IMR-90 (cell line): Measurements from ENCODE around the gene PCSK5. TPM values are rescaled to one million over a fixed set of nuclear protein-coding genes. Genes with fewer than 3 reads are reported as not detected.
A peak's percentile ranks its signal among the peaks of the same experiment; 100 is the strongest.

Experiments used
- ATAC-seq: fragments of 200-7000 bp; cut with Tn5 transposase; 2 replicates; pipeline ENCODE4 v1.9.1; 2020; ENCODE audit warnings: low read depth, mild to moderate bottlenecking, moderate library complexity
- BruUV-seq: library from RNA; stranded (reverse); fragments of 400-500 nt; replicated peaks from 2 replicates; lab custom pipeline; 2021; lab: Mats Ljungman, UMichigan
- CTCF ChIA-PET: fragments of 300-600 bp; formaldehyde crosslinking; extraction: SDS; loops from one replicate; lab custom pipeline; 2021; ENCODE audit warnings: antibody characterized with exemption; lab: Yijun Ruan, JAX
- POLR2A ChIA-PET: fragments of 300-600 bp; sonication (Branson Sonifier 250); formaldehyde crosslinking; loops from one replicate; lab custom pipeline; 2022; ENCODE audit warnings: antibody characterized with exemption; ENCODE audit not compliant: unreplicated experiment; lab: Charles Lee
- DNase-seq: peaks from one replicate; pipeline ENCODE4 v3.0.0; 2013
- H2AFZ ChIP-seq: replicated peaks from 2 replicates; pipeline ENCODE3; 2013; ENCODE audit warnings: low read length, mild to moderate bottlenecking; ENCODE audit not compliant: poor library complexity
- H2AK5ac ChIP-seq: 2 replicates; pipeline ENCODE4 v1.6.1; 2013; ENCODE audit warnings: low read depth, low read length, inconsistent platforms
- H2AK9ac ChIP-seq: replicated peaks from 2 replicates; pipeline ENCODE3; 2013; ENCODE audit warnings: mild to moderate bottlenecking, low read depth, low read length, moderate library complexity; ENCODE audit not compliant: poor library complexity
- H2BK120ac ChIP-seq: 2 replicates; pipeline ENCODE4 v1.6.1; 2013; ENCODE audit warnings: low read depth, low read length, inconsistent platforms
- H2BK15ac ChIP-seq: 3 replicates; pipeline ENCODE4 v1.6.1; 2013; ENCODE audit warnings: low read depth, low read length, inconsistent platforms
- H2BK20ac ChIP-seq: 2 replicates; pipeline ENCODE4 v1.6.1; 2013; ENCODE audit warnings: low read depth, mild to moderate bottlenecking, inconsistent platforms, low read length, moderate library complexity
- H2BK5ac ChIP-seq: 2 replicates; pipeline ENCODE4 v1.6.1; 2013; ENCODE audit warnings: mild to moderate bottlenecking, low read depth, low read length, inconsistent platforms; ENCODE audit not compliant: poor library complexity, severe bottlenecking
- H3K14ac ChIP-seq: replicated peaks from 2 replicates; pipeline ENCODE4 v1.6.1; 2013; ENCODE audit warnings: low read depth, low read length, inconsistent platforms
- H3K18ac ChIP-seq: 2 replicates; pipeline ENCODE4 v1.6.1; 2013; ENCODE audit warnings: low read depth, low read length, control low read depth
- H3K23ac ChIP-seq: 2 replicates; pipeline ENCODE4 v1.6.1; 2013; ENCODE audit warnings: low read depth, low read length, inconsistent platforms
- H3K27ac ChIP-seq: 2 replicates; pipeline ENCODE4 v1.5.1; 2013; ENCODE audit warnings: mild to moderate bottlenecking, control low read depth, low read length; ENCODE audit not compliant: insufficient read depth
- H3K27me3 ChIP-seq: 2 replicates; pipeline ENCODE4 v1.6.1; 2013; ENCODE audit warnings: low read length; ENCODE audit not compliant: control insufficient read depth, insufficient read depth
- H3K36me3 ChIP-seq: 2 replicates; pipeline ENCODE4 v1.6.1; 2013; ENCODE audit warnings: low read length, mixed read lengths; ENCODE audit not compliant: control insufficient read depth, insufficient read depth
- H3K4ac ChIP-seq: 2 replicates; pipeline ENCODE4 v1.6.1; 2013; ENCODE audit warnings: low read depth, low read length, inconsistent platforms
- H3K4me1 ChIP-seq: 2 replicates; pipeline ENCODE4 v1.6.1; 2013; ENCODE audit warnings: low read length, mixed read lengths; ENCODE audit not compliant: control insufficient read depth, insufficient read depth
- H3K4me2 ChIP-seq: 2 replicates; pipeline ENCODE4 v1.6.1; 2013; ENCODE audit warnings: low read depth, mild to moderate bottlenecking, control low read depth, low read length, moderate library complexity
- H3K4me3 ChIP-seq: 2 replicates; pipeline ENCODE4 v1.5.1; 2013; ENCODE audit warnings: low read depth, mild to moderate bottlenecking, control low read depth, low read length, moderate library complexity; ENCODE audit not compliant: insufficient read depth
- H3K56ac ChIP-seq: 2 replicates; pipeline ENCODE4 v1.6.1; 2013; ENCODE audit warnings: low read length, inconsistent platforms; ENCODE audit not compliant: insufficient read depth; ENCODE audit errors: extremely low read depth
- H3K79me1 ChIP-seq, 2 experiments: 2 replicates each; pipeline ENCODE4 v1.6.1; 2013; ENCODE audit warnings: low read length in 2 of 2, inconsistent platforms in 1 of 2, low read depth in 1 of 2
- H3K9ac ChIP-seq: 2 replicates; pipeline ENCODE4 v1.6.1; 2013; ENCODE audit warnings: low read depth, low read length, control low read depth
- H3K9me1 ChIP-seq: 2 replicates; pipeline ENCODE4 v1.6.1; 2013; ENCODE audit warnings: low read length, inconsistent platforms; ENCODE audit not compliant: insufficient read depth
- H3K9me3 ChIP-seq: 2 replicates; pipeline ENCODE4 v1.6.1; 2013; ENCODE audit warnings: low read length; ENCODE audit not compliant: control insufficient read depth, insufficient read depth
- H4K20me1 ChIP-seq: 2 replicates; pipeline ENCODE4 v1.6.1; 2013; ENCODE audit warnings: low read length, inconsistent platforms; ENCODE audit not compliant: insufficient read depth
- H4K5ac ChIP-seq: 2 replicates; pipeline ENCODE4 v1.6.1; 2013; ENCODE audit warnings: mild to moderate bottlenecking, low read depth, low read length, control low read depth
- H4K8ac ChIP-seq, 2 experiments: 2 replicates each; pipeline ENCODE4 v1.6.1; 2013; ENCODE audit warnings: low read depth in 2 of 2, low read length in 2 of 2, control low read depth in 1 of 2, inconsistent platforms in 1 of 2
- H4K91ac ChIP-seq: 2 replicates; pipeline ENCODE4 v1.6.1; 2013; ENCODE audit warnings: low read depth, low read length, inconsistent platforms; ENCODE audit not compliant: insufficient read depth
- CEBPB ChIP-seq: IDR thresholded peaks from 2 replicates; pipeline ENCODE4 v1.6.1; 2012; ENCODE audit warnings: low read depth, low read length, improper control_type of control experiment
- CHD1 ChIP-seq: IDR thresholded peaks from 2 replicates; pipeline ENCODE4 v1.6.1; 2012; ENCODE audit warnings: low read depth, low read length, improper control_type of control experiment
- MAZ ChIP-seq: IDR thresholded peaks from 2 replicates; pipeline ENCODE4 v1.6.1; 2012; ENCODE audit warnings: low read depth, mild to moderate bottlenecking, low read length, improper control_type of control experiment, moderate library complexity, borderline replicate concordance
- MXI1 ChIP-seq: IDR thresholded peaks from 2 replicates; pipeline ENCODE4 v1.6.1; 2012; ENCODE audit warnings: low read depth, mild to moderate bottlenecking, low read length, moderate library complexity, borderline replicate concordance
- RAD21 ChIP-seq: IDR thresholded peaks from 2 replicates; pipeline ENCODE4 v1.6.1; 2012; ENCODE audit warnings: low read length, improper control_type of control experiment
- RFX5 ChIP-seq: IDR thresholded peaks from 2 replicates; pipeline ENCODE4 v1.8.0; 2012; ENCODE audit warnings: low read depth, mild to moderate bottlenecking, low read length, moderate library complexity
- WGBS, 2 experiments: methylation state at CpG; one replicate each; pipeline versions ENCODE4 v1.1.5 to v1.1.7; 2013; ENCODE audit warnings: missing lambda C conversion rate in 2 of 2; ENCODE audit not compliant: insufficient read length in 1 of 2; ENCODE audit errors: extremely low coverage in 2 of 2; 5-methylcytosine and 5-hydroxymethylcytosine counted together
- dilution Hi-C: fragments of 300-500 bp; cut with HindIII; formaldehyde crosslinking; loops from one replicate; pipeline ENCODE4 v1.14.3; 2018; ENCODE audit warnings: low sequenced_read_pairs; ENCODE audit not compliant: unreplicated experiment
- in situ Hi-C: fragments of 300-500 bp; cut with MboI; formaldehyde crosslinking; loops from 3 replicates; pipeline ENCODE4 v1.14.3; 2019; ENCODE audit warnings: low sequenced_read_pairs, inconsistent platforms, mixed read lengths
- intact Hi-C: fragments of 100-400 bp; cut with micrococcal nuclease; formaldehyde crosslinking; loops from 2 replicates; pipeline ENCODE4 v1.10.0; 2022
- polyA plus RNA-seq, 3 experiments: library from polyadenylated mRNA; depleted of rRNA; stranded (reverse); fragments of >200 nt; gene quantifications; 2 replicates each; pipeline ENCODE4 v1.2.3, GENCODE V29; 2012; ENCODE audit warnings: low replicate concordance in 1 of 3
- total RNA-seq: library from RNA; depleted of rRNA; stranded (reverse); fragments of >200 nt; gene quantifications from 2 replicates; pipeline ENCODE4 v1.2.3, GENCODE V29; 2012
- TF ChIP-seq, protein P1 (sequence below): fragments of 150-350 bp; IDR thresholded peaks from 2 replicates; pipeline ENCODE4 v1.6.1; 2016; ENCODE audit warnings: low read depth, mild to moderate bottlenecking, low read length, moderate library complexity, borderline replicate concordance
- TF ChIP-seq, protein P2 (sequence below): conservative IDR thresholded peaks from 2 replicates; pipeline ENCODE4 v1.5.1; 2012; ENCODE audit warnings: mild to moderate bottlenecking, low read depth, low read length, improper control_type of control experiment

PCSK5 gene
- total and polyA plus RNA-seq, 2 of the 4 experiments (the other 2 are of a cell fraction), result 1.5 to 3.0 TPM

- Histone ChIP-seq H3K56ac (no peak overlapping the region), H2AK5ac (no peak overlapping the region), H3K27ac (no peak overlapping the region), H2AFZ (no peak overlapping the region), H4K20me1 (no peaks in the 10 kb centered on the region), H2BK15ac (no peak overlapping the region), H3K4me1 (no peaks in the 10 kb centered on the region), H2AK9ac (no peak overlapping the region), H3K9ac (no peak overlapping the region), H3K4me3 (no peak overlapping the region), H3K9me3 (no peaks in the 10 kb centered on the region), H3K14ac (no peak overlapping the region), H2BK20ac (no peak overlapping the region), H3K27me3 (no peaks in the 10 kb centered on the region), H3K23ac (no peak overlapping the region), H4K8ac (no peak overlapping the region), H3K4ac (no peak overlapping the region), H2BK120ac (no peak overlapping the region), H3K9me1 (no peaks in the 10 kb centered on the region), H3K18ac (no peak overlapping the region), H4K91ac (no peak overlapping the region), H3K79me1 (no peaks in the 10 kb centered on the region), H4K5ac (no peak overlapping the region), H3K36me3 (no peaks in the 10 kb centered on the region), H3K4me2 (no peak overlapping the region), H2BK5ac (no peak overlapping the region)
- ChIA-PET POLR2A (no interaction called here), CTCF (interaction anchor here (1.0 kb wide), 1 partner anchor 10 kb away, joined by 3 read pairs; no protein-coding TSS in a partner anchor)
- dilution Hi-C loops (no loop called here), in situ Hi-C loops (no loop called here), intact Hi-C loops (loop anchor here (5.0 kb wide), 1 partner anchor 588 kb away; no protein-coding TSS in a partner anchor)
- ATAC-seq (0 out of 2 replicates have a peak, but pooled peaks have one; percentile 27), DNase-seq (peak; percentile 4)
- TF ChIP-seq, protein P1, sequence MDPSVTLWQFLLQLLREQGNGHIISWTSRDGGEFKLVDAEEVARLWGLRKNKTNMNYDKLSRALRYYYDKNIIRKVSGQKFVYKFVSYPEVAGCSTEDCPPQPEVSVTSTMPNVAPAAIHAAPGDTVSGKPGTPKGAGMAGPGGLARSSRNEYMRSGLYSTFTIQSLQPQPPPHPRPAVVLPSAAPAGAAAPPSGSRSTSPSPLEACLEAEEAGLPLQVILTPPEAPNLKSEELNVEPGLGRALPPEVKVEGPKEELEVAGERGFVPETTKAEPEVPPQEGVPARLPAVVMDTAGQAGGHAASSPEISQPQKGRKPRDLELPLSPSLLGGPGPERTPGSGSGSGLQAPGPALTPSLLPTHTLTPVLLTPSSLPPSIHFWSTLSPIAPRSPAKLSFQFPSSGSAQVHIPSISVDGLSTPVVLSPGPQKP, result no peak
- TF ChIP-seq MXI1, result no peak
- TF ChIP-seq MAZ, result no peak
- no peak for TF ChIP-seq CHD1
- no peak for TF ChIP-seq RFX5
- TF ChIP-seq, protein P2, sequence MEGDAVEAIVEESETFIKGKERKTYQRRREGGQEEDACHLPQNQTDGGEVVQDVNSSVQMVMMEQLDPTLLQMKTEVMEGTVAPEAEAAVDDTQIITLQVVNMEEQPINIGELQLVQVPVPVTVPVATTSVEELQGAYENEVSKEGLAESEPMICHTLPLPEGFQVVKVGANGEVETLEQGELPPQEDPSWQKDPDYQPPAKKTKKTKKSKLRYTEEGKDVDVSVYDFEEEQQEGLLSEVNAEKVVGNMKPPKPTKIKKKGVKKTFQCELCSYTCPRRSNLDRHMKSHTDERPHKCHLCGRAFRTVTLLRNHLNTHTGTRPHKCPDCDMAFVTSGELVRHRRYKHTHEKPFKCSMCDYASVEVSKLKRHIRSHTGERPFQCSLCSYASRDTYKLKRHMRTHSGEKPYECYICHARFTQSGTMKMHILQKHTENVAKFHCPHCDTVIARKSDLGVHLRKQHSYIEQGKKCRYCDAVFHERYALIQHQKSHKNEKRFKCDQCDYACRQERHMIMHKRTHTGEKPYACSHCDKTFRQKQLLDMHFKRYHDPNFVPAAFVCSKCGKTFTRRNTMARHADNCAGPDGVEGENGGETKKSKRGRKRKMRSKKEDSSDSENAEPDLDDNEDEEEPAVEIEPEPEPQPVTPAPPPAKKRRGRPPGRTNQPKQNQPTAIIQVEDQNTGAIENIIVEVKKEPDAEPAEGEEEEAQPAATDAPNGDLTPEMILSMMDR, result peak; percentile 41
- peak; percentile 29 for TF ChIP-seq RAD21
- TF ChIP-seq CEBPB, result no peak
- 49% methylated on average over 3 of the region's 5 CpGs; no CpG with 5 or more reads in 1 of the 2 experiments for WGBS, 2 experiments
- no TSS peak for BruUV-seq
Measured at GRCh38 chr9:75855509-75855908, 35.0 kb upstream of the PCSK5 start.
